CD4-positive, alpha-beta T cell (primary cell): ENCODE results near the gene NAA50. TPM values are rescaled to one million over a fixed set of nuclear protein-coding genes. Genes with fewer than 3 reads are reported as not detected.

Experiments used
- ATAC-seq: fragments of 200-7000 bp; cut with Tn5 transposase; one replicate; pipeline ENCODE4 v1.10.0; 2022; ENCODE audit warnings: mild to moderate bottlenecking; ENCODE audit not compliant: poor library complexity
- CTCF ChIA-PET: fragments of 350-600 bp; sonication (Branson Sonifier 250); formaldehyde crosslinking; loops from one replicate; lab custom pipeline; 2021; ENCODE audit warnings: antibody characterized with exemption, inconsistent platforms; lab: Charles Lee
- POLR2A ChIA-PET: fragments of 350-600 bp; sonication (Branson Sonifier 250); formaldehyde crosslinking; loops from one replicate; lab custom pipeline; 2021; ENCODE audit warnings: antibody characterized with exemption, inconsistent platforms; lab: Charles Lee
- DNase-seq, 14 experiments: peaks; one replicate each; pipeline ENCODE4 v3.0.0-alpha.2; 2013 to 2020; ENCODE audit warnings: mixed read lengths in 2 of 14
- H3K27ac ChIP-seq, 2 donors: one replicate each; pipeline versions ENCODE4 v1.5.1 to v1.7.0; 2013; ENCODE audit warnings: low read length in 2 of 2, low read depth in 1 of 2, mild to moderate bottlenecking in 1 of 2
- H3K27me3 ChIP-seq, 2 experiments: 1 replicate in 1 of 2; 2 replicates in 1 of 2; pipeline versions ENCODE4 v1.6.1 to v1.7.0; 2013; ENCODE audit warnings: low read length in 2 of 2, control low read depth in 1 of 2, mild to moderate bottlenecking in 1 of 2, moderate library complexity in 1 of 2; ENCODE audit not compliant: insufficient read depth in 2 of 2, control insufficient read depth in 1 of 2
- H3K36me3 ChIP-seq: one replicate; pipeline ENCODE4 v1.6.1; 2013; ENCODE audit warnings: low read length, control low read depth; ENCODE audit not compliant: insufficient read depth
- H3K4me1 ChIP-seq: one replicate; pipeline ENCODE4 v1.6.1; 2013; ENCODE audit warnings: low read length, control low read depth; ENCODE audit not compliant: insufficient read depth
- H3K4me3 ChIP-seq: one replicate; pipeline ENCODE4 v1.5.1; 2013; ENCODE audit warnings: mild to moderate bottlenecking, low read length, moderate library complexity
- H3K9me3 ChIP-seq, 2 experiments: 1 replicate in 1 of 2; 2 replicates in 1 of 2; pipeline versions ENCODE4 v1.6.1 to v1.7.0; 2013; ENCODE audit warnings: low read length in 2 of 2, mild to moderate bottlenecking in 2 of 2, control low read depth in 1 of 2, moderate library complexity in 1 of 2; ENCODE audit not compliant: control insufficient read depth in 1 of 2, insufficient read depth in 1 of 2
- H3K27ac Mint-ChIP-seq: one replicate; pipeline ENCODE4 v1.8.0; 2020; ENCODE audit warnings: mixed read lengths
- H3K27me3 Mint-ChIP-seq: one replicate; pipeline ENCODE4 v1.8.0; 2021; ENCODE audit warnings: mixed read lengths
- H3K36me3 Mint-ChIP-seq: one replicate; pipeline ENCODE4 v1.8.0; 2021; ENCODE audit warnings: low read depth, mixed read lengths
- H3K4me1 Mint-ChIP-seq: one replicate; pipeline ENCODE4 v1.8.0; 2021; ENCODE audit warnings: low read depth, mixed read lengths
- H3K4me3 Mint-ChIP-seq: one replicate; pipeline ENCODE4 v1.8.0; 2020; ENCODE audit warnings: mild to moderate bottlenecking, mixed read lengths
- H3K9me3 Mint-ChIP-seq: one replicate; pipeline ENCODE4 v1.8.0; 2020; ENCODE audit warnings: mixed read lengths
- intact Hi-C, 2 experiments: fragments of 100-400 bp; cut with DNase I in 1 of 2; cut with micrococcal nuclease in 1 of 2; formaldehyde crosslinking; loops; one replicate each; pipeline versions ENCODE4 v1.15.1 to v1.9.0; 2023 to 2025; cut with DNase I, micrococcal nuclease
- total RNA-seq, 174 experiments: library from RNA in 2 of 174; stranded (reverse) in 2 of 174; gene quantifications; one replicate each; pipeline ENCODE4 v1.2.3 and lab custom pipeline; 2021 to 2026
- TF ChIP-seq, protein P1 (sequence below): fragments of 200-600 bp; IDR thresholded peaks from one replicate; pipeline ENCODE4 v1.8.0; 2022; ENCODE audit warnings: antibody characterized with exemption, mild to moderate bottlenecking

The NAA50 gene
- total RNA-seq, 2 experiments from 2014 or later, result 46.6 to 48.0 TPM

DNA sequence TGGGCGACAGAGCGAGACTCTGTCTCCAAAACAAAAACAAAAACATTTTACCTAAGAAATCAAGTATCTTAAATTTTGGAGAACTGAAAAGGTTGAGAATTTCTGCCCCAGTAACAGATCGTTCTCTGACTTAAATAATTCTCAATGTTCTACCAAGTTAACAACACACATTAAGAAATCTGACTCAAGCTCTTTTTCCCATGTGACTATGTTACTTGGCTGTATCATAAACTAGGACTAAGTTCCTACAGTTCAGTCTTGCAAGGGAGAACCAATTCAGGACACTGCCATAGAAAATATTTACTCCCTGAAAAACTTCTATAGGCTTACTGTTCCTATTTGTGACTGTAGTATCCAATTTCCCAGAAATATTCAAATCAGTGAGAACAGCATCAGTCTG, 28.7 kb downstream of the NAA50 start:
- H3K36me3 ChIP-seq, result peaks cover 28% of the 10 kb centered on the region
- Mint-ChIP-seq H3K4me3 (no peak overlapping the region), H3K4me1 (no peaks in the 10 kb centered on the region), H3K36me3 (peaks cover 40% of the 10 kb centered on the region), H3K9me3 (no peaks in the 10 kb centered on the region), H3K27ac (no peak overlapping the region), H3K27me3 (peaks cover under 1% of the 10 kb centered on the region)
- TF ChIP-seq, protein P1, sequence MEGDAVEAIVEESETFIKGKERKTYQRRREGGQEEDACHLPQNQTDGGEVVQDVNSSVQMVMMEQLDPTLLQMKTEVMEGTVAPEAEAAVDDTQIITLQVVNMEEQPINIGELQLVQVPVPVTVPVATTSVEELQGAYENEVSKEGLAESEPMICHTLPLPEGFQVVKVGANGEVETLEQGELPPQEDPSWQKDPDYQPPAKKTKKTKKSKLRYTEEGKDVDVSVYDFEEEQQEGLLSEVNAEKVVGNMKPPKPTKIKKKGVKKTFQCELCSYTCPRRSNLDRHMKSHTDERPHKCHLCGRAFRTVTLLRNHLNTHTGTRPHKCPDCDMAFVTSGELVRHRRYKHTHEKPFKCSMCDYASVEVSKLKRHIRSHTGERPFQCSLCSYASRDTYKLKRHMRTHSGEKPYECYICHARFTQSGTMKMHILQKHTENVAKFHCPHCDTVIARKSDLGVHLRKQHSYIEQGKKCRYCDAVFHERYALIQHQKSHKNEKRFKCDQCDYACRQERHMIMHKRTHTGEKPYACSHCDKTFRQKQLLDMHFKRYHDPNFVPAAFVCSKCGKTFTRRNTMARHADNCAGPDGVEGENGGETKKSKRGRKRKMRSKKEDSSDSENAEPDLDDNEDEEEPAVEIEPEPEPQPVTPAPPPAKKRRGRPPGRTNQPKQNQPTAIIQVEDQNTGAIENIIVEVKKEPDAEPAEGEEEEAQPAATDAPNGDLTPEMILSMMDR, result no peak
- intact Hi-C loops, result no loop called here
- H3K4me1 ChIP-seq, result no peaks in the 10 kb centered on the region
- H3K27me3 ChIP-seq, result no peaks in the 10 kb centered on the region
- DNase-seq, result no peak
- H3K4me3 ChIP-seq, result no peak overlapping the region
- H3K27ac ChIP-seq, result no peak overlapping the region
- CTCF ChIA-PET, result interaction anchor here (0.9 to 1.5 kb wide), 2 partner anchors 28 kb away, joined by 3 read pairs; no protein-coding TSS in a partner anchor
- ATAC-seq, result no peak
- H3K9me3 ChIP-seq, result no peaks in the 10 kb centered on the region
- POLR2A ChIA-PET, result interaction anchor here (0.9 kb wide), 1 partner anchor 12 kb away, joined by 3 read pairs; no protein-coding TSS in a partner anchor

DNA sequence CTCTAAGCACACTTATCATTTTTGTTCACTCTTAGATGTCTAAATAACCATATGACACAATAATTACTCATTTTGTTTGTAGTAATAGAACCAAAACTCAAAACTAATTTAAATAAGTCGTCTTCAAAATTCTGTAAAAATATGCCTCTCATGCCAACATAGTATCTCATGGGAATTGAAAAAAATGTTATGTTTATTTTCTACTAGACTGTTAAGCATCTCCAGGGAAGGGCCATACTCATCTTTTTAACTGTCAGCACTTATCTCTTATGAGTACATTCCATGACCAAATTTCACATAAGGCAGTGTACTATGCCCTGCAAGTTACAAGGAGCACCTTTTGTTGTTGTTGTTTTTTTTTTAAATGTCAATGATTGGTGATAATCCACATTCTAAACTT, 31.3 kb downstream of the NAA50 start:
- DNase-seq, result no peak
- H3K4me3 Mint-ChIP-seq, result no peak overlapping the region
- ChIA-PET POLR2A (interaction anchor here (0.6 kb wide), 1 partner anchor 154 kb away, joined by 4 read pairs; no protein-coding TSS in a partner anchor), CTCF (interaction anchor here (1.2 kb wide), 1 partner anchor 82 kb away, joined by 3 read pairs; no protein-coding TSS in a partner anchor)
- H3K4me1 Mint-ChIP-seq, result no peaks in the 10 kb centered on the region
- intact Hi-C loops, result no loop called here
- H3K27me3 Mint-ChIP-seq, result peaks cover 19% of the 10 kb centered on the region
- H3K9me3 Mint-ChIP-seq, result no peaks in the 10 kb centered on the region
- Histone ChIP-seq H3K4me3 (no peak overlapping the region), H3K27ac (no peak overlapping the region), H3K36me3 (peaks cover 4% of the 10 kb centered on the region), H3K27me3 (peaks cover 0 to 5% of the 10 kb centered on the region in 2 experiments), H3K4me1 (no peaks in the 10 kb centered on the region), H3K9me3 (no peaks in the 10 kb centered on the region)
- no peak for ATAC-seq
- peaks cover 16% of the 10 kb centered on the region for H3K36me3 Mint-ChIP-seq
- TF ChIP-seq, protein P1, result no peak
- no peak overlapping the region for H3K27ac Mint-ChIP-seq

DNA sequence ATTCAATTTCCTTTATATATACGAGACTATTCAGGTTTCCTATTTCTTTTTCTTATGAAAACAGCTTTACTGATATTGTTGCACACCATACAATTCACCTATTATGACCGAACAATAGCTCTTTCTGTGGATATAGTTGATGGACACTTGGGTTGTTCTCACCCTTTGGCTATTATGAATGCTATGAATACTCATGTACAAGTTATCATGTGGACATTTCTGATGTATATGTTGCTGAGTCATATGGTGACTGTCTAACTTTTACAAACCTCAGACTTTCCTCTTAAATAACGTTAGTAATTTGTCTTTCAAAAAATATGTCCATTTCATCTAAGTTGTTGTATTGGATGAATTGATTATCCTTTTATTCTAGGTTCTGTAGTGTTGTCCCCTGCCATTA, 33.9 kb downstream of the NAA50 start:
- no peak overlapping the region for H3K27ac Mint-ChIP-seq
- TF ChIP-seq, protein P1, result no peak
- intact Hi-C loops, result no loop called here
- Histone ChIP-seq H3K27ac (no peak overlapping the region), H3K27me3 (peaks cover 0 to 5% of the 10 kb centered on the region in 2 experiments), H3K4me1 (no peaks in the 10 kb centered on the region), H3K36me3 (no peaks in the 10 kb centered on the region), H3K9me3 (no peaks in the 10 kb centered on the region), H3K4me3 (no peak overlapping the region)
- no peaks in the 10 kb centered on the region for H3K9me3 Mint-ChIP-seq
- ChIA-PET POLR2A (interaction anchor here (1.4 kb wide), 2 partner anchors 16 to 33 kb away, joined by 4 to 9 read pairs; partner anchors contain the start of gene USF3), CTCF (interaction anchor here (0.7 to 1.1 kb wide), 2 partner anchors 14 to 29 kb away, joined by 3 to 4 read pairs; no protein-coding TSS in a partner anchor)
- no peak for ATAC-seq
- no peak for DNase-seq
- H3K4me1 Mint-ChIP-seq, result no peaks in the 10 kb centered on the region
- H3K4me3 Mint-ChIP-seq, result no peak overlapping the region
- H3K27me3 Mint-ChIP-seq, result peaks cover 40% of the 10 kb centered on the region
- H3K36me3 Mint-ChIP-seq, result peaks cover 6% of the 10 kb centered on the region
